Urothelium cell line (cell line): Measurements from ENCODE around the gene NT5M.
A peak's percentile ranks its signal among the peaks of the same experiment; 100 is the strongest.
"Not testable (repeated sequence)": the region's sequence is repeated elsewhere in the genome, so short reads cannot be mapped to it uniquely, and the experiment has no call there.

Experiments
- DNase-seq: peaks from one replicate; pipeline ENCODE4 v3.0.0; 2011; ENCODE audit warnings: low spot score, mixed read lengths
- FAIRE-seq: peaks from 2 replicates; lab custom pipeline; 2011; peaks lifted over from hg19 to GRCh38; lab: Jason Lieb, UNC

The NT5M gene

GRCh38 chr17:17366941-17367875, 64.0 kb downstream of the NT5M start:
- FAIRE-seq (no peak), DNase-seq (no peak)

GRCh38 chr17:17367931-17368330, 64.8 kb downstream of the NT5M start:
- FAIRE-seq (no peak), DNase-seq (no peak)

GRCh38 chr17:17370711-17371110, 67.5 kb downstream of the NT5M start:
- DNase-seq (no peak), FAIRE-seq (no peak)

- FAIRE-seq (no peak), DNase-seq (no peak)
Measured at GRCh38 chr17:17372856-17373520, 69.8 kb downstream of the NT5M start.

GRCh38 chr17:17375841-17376240, 72.7 kb downstream of the NT5M start:
- DNase-seq, result no peak
- no peak for FAIRE-seq

- DNase-seq (no peak), FAIRE-seq (no peak)
Measured at GRCh38 chr17:17376362-17376761, 73.2 kb downstream of the NT5M start.

- DNase-seq (no peak), FAIRE-seq (peak; percentile 17)
Measured at GRCh38 chr17:17377071-17377967, 74.1 kb downstream of the NT5M start.

GRCh38 chr17:17379197-17379991, 76.2 kb downstream of the NT5M start:
- DNase-seq, result peak; percentile 74
- FAIRE-seq, result no peak

- DNase-seq (no peak), FAIRE-seq (no peak)
Measured at GRCh38 chr17:17380145-17380925, 77.2 kb downstream of the NT5M start.

GRCh38 chr17:17381446-17382064, 78.4 kb downstream of the NT5M start:
- no peak for FAIRE-seq
- DNase-seq, result no peak

GRCh38 chr17:17382065-17382459, 78.9 kb downstream of the NT5M start:
- FAIRE-seq (no peak), DNase-seq (no peak)

- DNase-seq, result no peak
- FAIRE-seq, result no peak
Measured at GRCh38 chr17:17382971-17383370, 79.8 kb downstream of the NT5M start.

- not testable (repeated sequence) for FAIRE-seq, DNase-seq
Measured at GRCh38 chr17:17383431-17384290, 80.5 kb downstream of the NT5M start.

GRCh38 chr17:17384291-17384615, 81.1 kb downstream of the NT5M start:
- FAIRE-seq, result no peak
- DNase-seq, result no peak

- FAIRE-seq (no peak), DNase-seq (no peak)
Measured at GRCh38 chr17:17384961-17385360, 81.8 kb downstream of the NT5M start.

GRCh38 chr17:17385491-17385890, 82.3 kb downstream of the NT5M start:
- DNase-seq (no peak), FAIRE-seq (no peak)

GRCh38 chr17:17386094-17386800, 83.1 kb downstream of the NT5M start:
- FAIRE-seq (no peak), DNase-seq (no peak)
